Natural killer cell (primary cell): ENCODE results near the gene SPATA32. TPM values are rescaled to one million over a fixed set of nuclear protein-coding genes. Genes with fewer than 3 reads are reported as not detected.

ENCODE experiments used
- ATAC-seq, 3 donors: fragments of 150-1000 bp in 2 of 3; fragments of 200-7000 bp in 1 of 3; cut with Tn5 transposase; 1 replicate in 1 of 3; 2 replicates in 2 of 3; pipeline ENCODE4 v1.10.0; 2021; ENCODE audit warnings: mild to moderate bottlenecking in 2 of 3, moderate library complexity in 2 of 3
- DNase-seq, 2 donors: peaks; one replicate each; pipeline versions ENCODE4 v3.0.0 to v3.0.0-alpha.2; 2013 to 2021; ENCODE audit warnings: mixed read lengths in 1 of 2
- H3K27ac ChIP-seq: one replicate; pipeline ENCODE4 v1.5.1; 2013; ENCODE audit warnings: mild to moderate bottlenecking, low read length
- H3K27me3 ChIP-seq: one replicate; pipeline ENCODE4 v1.6.1; 2013; ENCODE audit warnings: low read length; ENCODE audit not compliant: control insufficient read depth, insufficient read depth
- H3K36me3 ChIP-seq: one replicate; pipeline ENCODE4 v1.6.1; 2013; ENCODE audit warnings: low read length; ENCODE audit not compliant: control insufficient read depth, insufficient read depth
- H3K4me1 ChIP-seq: one replicate; pipeline ENCODE4 v1.6.1; 2013; ENCODE audit warnings: low read length; ENCODE audit not compliant: control insufficient read depth, insufficient read depth
- H3K4me3 ChIP-seq: one replicate; pipeline ENCODE4 v1.5.1; 2013; ENCODE audit warnings: low read length
- H3K9me3 ChIP-seq: one replicate; pipeline ENCODE4 v1.6.1; 2013; ENCODE audit warnings: low read length; ENCODE audit not compliant: control insufficient read depth, insufficient read depth
- H3K27ac Mint-ChIP-seq, 2 donors: one replicate each; pipeline ENCODE4 v1.8.0; 2022; ENCODE audit warnings: mild to moderate bottlenecking in 2 of 2, mixed read lengths in 2 of 2, moderate library complexity in 1 of 2
- H3K27me3 Mint-ChIP-seq, 2 donors: one replicate each; pipeline ENCODE4 v1.8.0; 2022; ENCODE audit warnings: low read depth in 2 of 2, mixed read lengths in 2 of 2
- H3K36me3 Mint-ChIP-seq: one replicate; pipeline ENCODE4 v1.8.0; 2022; ENCODE audit warnings: mixed read lengths
- H3K4me1 Mint-ChIP-seq, 2 donors: one replicate each; pipeline ENCODE4 v1.8.0; 2022; ENCODE audit warnings: mixed read lengths in 2 of 2
- H3K4me3 Mint-ChIP-seq: one replicate; pipeline ENCODE4 v1.8.0; 2022; ENCODE audit warnings: mild to moderate bottlenecking, moderate library complexity, mixed read lengths
- H3K9me3 Mint-ChIP-seq, 2 donors: one replicate each; pipeline ENCODE4 v1.8.0; 2022; ENCODE audit warnings: mixed read lengths in 2 of 2
- CTCF ChIP-seq: fragments of 200-600 bp; IDR thresholded peaks from one replicate; pipeline ENCODE4 v1.8.0; 2022; ENCODE audit warnings: antibody characterized with exemption
- WGBS: methylation state at CpG from one replicate; pipeline ENCODE4 v1.1.7; 2013; ENCODE audit warnings: missing lambda C conversion rate; ENCODE audit not compliant: insufficient coverage; 5-methylcytosine and 5-hydroxymethylcytosine counted together
- intact Hi-C: fragments of 100-400 bp; cut with micrococcal nuclease; formaldehyde crosslinking; loops from one replicate; pipeline ENCODE4 v1.14.2; 2022
- total RNA-seq, 4 donors: library from RNA; stranded (reverse); fragments of 120-200 nt in 1 of 4; gene quantifications; one replicate each; pipeline versions ENCODE4 v1.2.3 to v1.2.4, GENCODE V29; 2013 to 2022

Gene SPATA32
- total RNA-seq, 3 donors from 2014 or later (not counting 1 experiment from before 2014, with no cell fraction given) = 0.43 TPM; not detected in 2

DNA sequence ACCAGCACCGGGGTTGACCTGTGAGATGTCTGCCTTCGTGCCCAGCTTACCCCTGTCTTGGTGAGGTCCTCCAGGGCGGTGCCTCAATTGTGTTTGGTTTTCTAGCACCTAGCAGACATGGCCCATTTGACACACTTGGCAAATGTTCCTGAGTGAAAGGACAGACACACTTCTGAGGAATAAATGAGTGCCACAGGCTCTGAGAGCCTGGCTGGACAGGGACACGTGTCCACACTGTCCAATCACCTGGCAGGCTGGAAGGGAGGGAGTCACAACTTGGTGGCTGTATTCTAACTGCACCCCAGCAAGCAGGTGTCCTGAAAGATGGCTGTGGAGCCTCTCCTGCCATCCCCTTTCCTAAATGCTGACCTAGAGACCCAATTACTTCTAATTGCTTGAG, 47.5 kb upstream of the SPATA32 start:
- ATAC-seq = no peak
- TF ChIP-seq CTCF = no peak
- Mint-ChIP-seq H3K4me3 (no peak overlapping the region), H3K4me1 (peaks cover 58 to 78% of the 10 kb centered on the region in 2 donors), H3K27me3 (no peaks in the 10 kb centered on the region), H3K36me3 (no peaks in the 10 kb centered on the region), H3K9me3 (no peaks in the 10 kb centered on the region), H3K27ac (peak overlapping the region; percentile 91 to 92)
- DNase-seq = no peak
- H3K4me1 ChIP-seq = peaks cover 68% of the 10 kb centered on the region
- intact Hi-C loops = no loop called here
- no peaks in the 10 kb centered on the region for H3K9me3 ChIP-seq
- H3K27ac ChIP-seq = no peak overlapping the region
- H3K27me3 ChIP-seq = no peaks in the 10 kb centered on the region
- H3K4me3 ChIP-seq = no peak overlapping the region
- 94% methylated on average over 4 of the region's 4 CpGs for WGBS
- H3K36me3 ChIP-seq = peaks cover 9% of the 10 kb centered on the region

GRCh38 chr17:45308840-45309239, 46.9 kb upstream of the SPATA32 start:
- H3K27me3 Mint-ChIP-seq = no peaks in the 10 kb centered on the region

GRCh38 chr17:45308016-45308365, 46.1 kb upstream of the SPATA32 start:
- H3K27ac ChIP-seq = peak overlapping the region; percentile 56
- no peak for ATAC-seq
- DNase-seq = no peak
- no peaks in the 10 kb centered on the region for H3K27me3 ChIP-seq
- Mint-ChIP-seq H3K4me1 (peaks cover 51 to 74% of the 10 kb centered on the region in 2 donors), H3K9me3 (no peaks in the 10 kb centered on the region), H3K4me3 (no peak overlapping the region), H3K36me3 (no peaks in the 10 kb centered on the region), H3K27me3 (no peaks in the 10 kb centered on the region), H3K27ac (peak overlapping the region; percentile 79 to 82)
- no peak for TF ChIP-seq CTCF
- intact Hi-C loops = no loop called here
- WGBS = 71% methylated on average over 6 of the region's 6 CpGs
- peaks cover 9% of the 10 kb centered on the region for H3K36me3 ChIP-seq
- H3K9me3 ChIP-seq = no peaks in the 10 kb centered on the region
- peaks cover 60% of the 10 kb centered on the region for H3K4me1 ChIP-seq
- H3K4me3 ChIP-seq = no peak overlapping the region

More at GRCh38 chr17:45308840-45309239, 46.9 kb upstream of the SPATA32 start:
- intact Hi-C loops = no loop called here
- DNase-seq (no peak), ATAC-seq (no peak)
- Mint-ChIP-seq H3K4me3 (no peak overlapping the region), H3K27ac (peak overlapping the region; percentile 91 to 92), H3K36me3 (no peaks in the 10 kb centered on the region), H3K4me1 (peaks cover 55 to 77% of the 10 kb centered on the region in 2 donors), H3K9me3 (no peaks in the 10 kb centered on the region)
- H3K27ac ChIP-seq = no peak overlapping the region
- H3K27me3 ChIP-seq = no peaks in the 10 kb centered on the region
- H3K9me3 ChIP-seq = no peaks in the 10 kb centered on the region
- no peak overlapping the region for H3K4me3 ChIP-seq
- peaks cover 63% of the 10 kb centered on the region for H3K4me1 ChIP-seq
- TF ChIP-seq CTCF = no peak
- peaks cover 9% of the 10 kb centered on the region for H3K36me3 ChIP-seq
- 99% methylated on average over 5 of the region's 5 CpGs for WGBS

DNA sequence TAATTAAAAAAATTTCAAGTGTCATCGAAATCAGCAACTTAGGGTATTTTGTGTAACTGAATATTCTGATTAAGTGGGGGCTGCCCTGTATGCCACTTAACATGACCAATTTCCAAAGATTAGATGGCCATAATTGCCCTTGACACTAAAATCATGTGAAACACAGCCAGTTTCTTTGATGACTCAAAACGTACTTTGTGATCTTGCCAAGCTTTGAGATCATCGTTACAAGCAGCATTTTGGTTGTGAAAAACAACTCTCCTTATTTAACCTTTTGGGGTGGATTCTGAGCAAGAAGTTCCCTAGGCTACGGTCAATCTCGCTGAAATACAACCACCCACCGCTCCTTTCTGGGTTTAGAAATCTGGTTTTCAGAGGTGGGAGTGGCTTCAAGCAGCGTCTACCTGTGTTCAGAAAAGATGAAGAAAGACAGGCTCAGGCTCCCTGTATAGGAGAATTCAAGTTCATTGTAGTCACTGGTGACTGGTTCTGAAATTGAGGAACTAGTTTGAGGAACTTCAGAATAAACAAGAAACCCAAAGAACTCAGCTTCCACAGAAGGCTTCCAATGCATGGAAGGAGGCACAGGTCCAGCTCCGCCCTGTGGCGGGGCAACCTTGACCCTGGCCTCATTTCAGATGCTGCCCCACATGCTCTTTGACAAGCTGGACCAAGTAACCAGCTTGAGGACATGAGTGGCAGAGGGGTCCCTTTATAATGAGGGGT, 45.6 kb upstream of the SPATA32 start:
- H3K4me3 Mint-ChIP-seq = no peak overlapping the region
- peaks cover 9% of the 10 kb centered on the region for H3K36me3 ChIP-seq
- H3K36me3 Mint-ChIP-seq = no peaks in the 10 kb centered on the region
- ATAC-seq (peak in 1 of 3 donors; percentile 36), DNase-seq (peak in 1 of 2 donors; percentile 61)
- H3K9me3 Mint-ChIP-seq = no peaks in the 10 kb centered on the region
- WGBS = 27% methylated on average over 7 of the region's 9 CpGs
- H3K4me3 ChIP-seq = no peak overlapping the region
- peaks cover 60% of the 10 kb centered on the region for H3K4me1 ChIP-seq
- peaks cover 51 to 74% of the 10 kb centered on the region in 2 donors for H3K4me1 Mint-ChIP-seq
- H3K27me3 ChIP-seq = no peaks in the 10 kb centered on the region
- no peak for TF ChIP-seq CTCF
- H3K27ac ChIP-seq = peak overlapping the region; percentile 56
- no peaks in the 10 kb centered on the region for H3K27me3 Mint-ChIP-seq
- H3K9me3 ChIP-seq = no peaks in the 10 kb centered on the region
- intact Hi-C loops = no loop called here
- peak overlapping the region; percentile 79 to 82 for H3K27ac Mint-ChIP-seq
